H1 (cell line): Measurements from ENCODE around the gene ELOVL3. TPM values are rescaled to one million over a fixed set of nuclear protein-coding genes. Genes with fewer than 3 reads are reported as not detected.

Experiments used
- POLR2AphosphoS5 ChIP-seq: IDR thresholded peaks from 2 replicates; pipeline ENCODE4 v1.6.1; 2011; ENCODE audit warnings: low read depth, low read length
- RBBP5 ChIP-seq: IDR thresholded peaks from 2 replicates; pipeline ENCODE4 v1.7.1; 2012; ENCODE audit warnings: low read depth, mild to moderate bottlenecking, inconsistent platforms, low read length, moderate library complexity, borderline replicate concordance
- SP1 ChIP-seq: IDR thresholded peaks from 2 replicates; pipeline ENCODE4 v1.6.1; 2011; ENCODE audit warnings: low read depth, low read length
- SUZ12 ChIP-seq: fragments of 200-600 bp; sonication (generic); IDR thresholded peaks from 2 replicates; pipeline ENCODE4 v1.6.1; 2012; ENCODE audit warnings: mild to moderate bottlenecking, inconsistent platforms, low read length, moderate library complexity, mixed read lengths
- polyA plus RNA-seq, 7 experiments: library from polyadenylated mRNA; depleted of rRNA in 3 of 7; stranded (reverse) in 5 of 7; unstranded in 2 of 7; fragments of >200 nt in 5 of 7; fragments of 200-250 nt in 2 of 7; gene quantifications; 1 replicate in 5 of 7; 2 replicates in 1 of 7; 4 replicates in 1 of 7; pipeline versions ENCODE4 v1.2.1 to v1.2.3, GENCODE V29; 2011 to 2013; ENCODE audit warnings: missing spikeins in 2 of 7, mixed read lengths in 2 of 7
- total RNA-seq: library from RNA; stranded (reverse); fragmentation: NEBNext Ultra II Directional; extraction: Animal tissue kit (Norgen Biotek cat#: 25700); gene quantifications from 2 replicates; pipeline ENCODE4 v1.2.1, GENCODE V29; 2021

Gene ELOVL3
- total and polyA plus RNA-seq, 2 of the 8 experiments (the other 6 are each of a cell fraction or from before 2014, with no cell fraction given) = 0.27 TPM; not detected in 1

GRCh38 chr10:102246261-102246660 lies 20.2 kb downstream of the ELOVL3 start (continued):
- TF ChIP-seq RBBP5 (no peak), POLR2AphosphoS5 (no peak), SUZ12 (no peak), SP1 (no peak)
